ENCODE data around the gene ZNF398. TPM values are rescaled to one million over a fixed set of nuclear protein-coding genes. Genes with fewer than 3 reads are reported as not detected.

Gene ZNF398, protein sequence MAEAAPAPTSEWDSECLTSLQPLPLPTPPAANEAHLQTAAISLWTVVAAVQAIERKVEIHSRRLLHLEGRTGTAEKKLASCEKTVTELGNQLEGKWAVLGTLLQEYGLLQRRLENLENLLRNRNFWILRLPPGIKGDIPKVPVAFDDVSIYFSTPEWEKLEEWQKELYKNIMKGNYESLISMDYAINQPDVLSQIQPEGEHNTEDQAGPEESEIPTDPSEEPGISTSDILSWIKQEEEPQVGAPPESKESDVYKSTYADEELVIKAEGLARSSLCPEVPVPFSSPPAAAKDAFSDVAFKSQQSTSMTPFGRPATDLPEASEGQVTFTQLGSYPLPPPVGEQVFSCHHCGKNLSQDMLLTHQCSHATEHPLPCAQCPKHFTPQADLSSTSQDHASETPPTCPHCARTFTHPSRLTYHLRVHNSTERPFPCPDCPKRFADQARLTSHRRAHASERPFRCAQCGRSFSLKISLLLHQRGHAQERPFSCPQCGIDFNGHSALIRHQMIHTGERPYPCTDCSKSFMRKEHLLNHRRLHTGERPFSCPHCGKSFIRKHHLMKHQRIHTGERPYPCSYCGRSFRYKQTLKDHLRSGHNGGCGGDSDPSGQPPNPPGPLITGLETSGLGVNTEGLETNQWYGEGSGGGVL
- polyA plus RNA-seq (2012; ENCODE audit: insufficient read depth, insufficient read length, low read depth), result 8.9 TPM

DNA sequence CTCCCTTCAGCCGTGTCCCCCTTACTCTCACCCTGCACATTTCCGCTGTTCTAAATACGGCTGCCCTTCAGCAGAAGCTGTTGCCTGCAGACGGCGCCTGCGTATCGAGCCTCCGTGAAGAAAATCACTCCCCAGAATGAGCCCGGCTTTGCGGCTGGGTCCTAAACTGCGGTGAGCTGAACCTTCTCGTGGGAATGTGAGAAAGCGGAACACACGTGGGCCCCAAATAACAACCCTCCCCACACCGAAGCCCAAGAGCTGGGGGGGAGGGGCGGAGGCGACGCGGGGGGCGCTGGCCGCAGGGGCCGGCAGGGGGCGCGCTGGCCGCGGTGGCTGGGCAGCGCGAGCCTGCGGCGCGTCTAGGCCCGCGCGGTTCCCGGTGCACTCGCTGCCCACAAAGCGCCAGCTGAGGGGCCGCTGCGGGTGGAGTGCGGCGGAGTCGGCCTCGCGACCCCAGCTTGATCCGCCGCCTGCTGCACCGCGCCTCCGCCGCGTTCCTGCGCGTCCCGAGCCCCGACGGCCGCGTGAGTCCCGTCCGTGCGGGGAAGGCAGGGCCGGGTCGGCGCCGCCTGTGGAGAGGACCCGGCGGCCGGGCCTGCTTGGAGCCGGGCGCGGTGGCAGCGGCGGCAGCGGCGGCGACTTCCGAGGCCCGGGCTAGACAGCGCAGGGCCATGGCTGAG is at the start of gene ZNF398:
ZNF398 (plus strand) TSS at position 382 of the 680 bp plus-strand sequence; CDS start at position 672, 290 bp downstream.
- DNase-seq, result peak; percentile 83
- H3K4me1 ChIP-seq, result no peaks in the 10 kb centered on the region
- H3K4me3 ChIP-seq (ENCODE audit: low read depth, low read length), result peak within 1 kb of the TSS; percentile 97
- H3K27me3 ChIP-seq, result no peaks in the 10 kb centered on the region
- TF ChIP-seq, protein P1, sequence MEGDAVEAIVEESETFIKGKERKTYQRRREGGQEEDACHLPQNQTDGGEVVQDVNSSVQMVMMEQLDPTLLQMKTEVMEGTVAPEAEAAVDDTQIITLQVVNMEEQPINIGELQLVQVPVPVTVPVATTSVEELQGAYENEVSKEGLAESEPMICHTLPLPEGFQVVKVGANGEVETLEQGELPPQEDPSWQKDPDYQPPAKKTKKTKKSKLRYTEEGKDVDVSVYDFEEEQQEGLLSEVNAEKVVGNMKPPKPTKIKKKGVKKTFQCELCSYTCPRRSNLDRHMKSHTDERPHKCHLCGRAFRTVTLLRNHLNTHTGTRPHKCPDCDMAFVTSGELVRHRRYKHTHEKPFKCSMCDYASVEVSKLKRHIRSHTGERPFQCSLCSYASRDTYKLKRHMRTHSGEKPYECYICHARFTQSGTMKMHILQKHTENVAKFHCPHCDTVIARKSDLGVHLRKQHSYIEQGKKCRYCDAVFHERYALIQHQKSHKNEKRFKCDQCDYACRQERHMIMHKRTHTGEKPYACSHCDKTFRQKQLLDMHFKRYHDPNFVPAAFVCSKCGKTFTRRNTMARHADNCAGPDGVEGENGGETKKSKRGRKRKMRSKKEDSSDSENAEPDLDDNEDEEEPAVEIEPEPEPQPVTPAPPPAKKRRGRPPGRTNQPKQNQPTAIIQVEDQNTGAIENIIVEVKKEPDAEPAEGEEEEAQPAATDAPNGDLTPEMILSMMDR (IDR thresholded peaks at IDR 0.05; ENCODE audit: low read depth, low read length), result peak; percentile 37; the same call in 1 of the 2 replicates
- peaks cover 7% of the 10 kb centered on the region for H3K36me3 ChIP-seq
- no peaks in the 10 kb centered on the region for H3K9me3 ChIP-seq

DNA sequence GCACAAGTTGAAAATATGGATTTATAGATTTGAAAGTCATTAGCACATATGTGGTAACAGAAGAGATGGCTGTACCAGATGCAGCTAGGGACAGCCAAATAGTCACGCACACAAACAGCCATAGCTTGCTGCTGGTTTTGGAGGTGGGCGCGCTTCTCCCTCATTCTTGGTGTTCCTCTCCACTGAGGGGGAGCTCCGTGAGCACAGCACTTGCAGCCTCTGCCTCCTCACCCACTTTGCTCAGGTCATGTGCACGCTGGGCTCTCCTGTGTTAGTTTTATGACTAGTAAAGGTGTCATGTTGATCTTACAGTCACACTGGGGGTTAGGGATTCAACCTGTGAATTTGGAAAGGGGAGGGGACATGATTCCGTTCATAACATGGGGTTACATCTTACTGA is 48.2 kb upstream of the ZNF398 start:
- Histone ChIP-seq H3K9me3 (no peaks in the 10 kb centered on the region), H3K4me3 (ENCODE audit: low read depth, low read length) (no peak overlapping the region), H3K27me3 (no peaks in the 10 kb centered on the region; the same call in 1 of the 2 replicates), H3K36me3 (no peaks in the 10 kb centered on the region), H3K4me1 (no peaks in the 10 kb centered on the region)
- DNase-seq, result no peak
- TF ChIP-seq, protein P1 (IDR thresholded peaks at IDR 0.05; ENCODE audit: low read depth, low read length), result no peak

DNA sequence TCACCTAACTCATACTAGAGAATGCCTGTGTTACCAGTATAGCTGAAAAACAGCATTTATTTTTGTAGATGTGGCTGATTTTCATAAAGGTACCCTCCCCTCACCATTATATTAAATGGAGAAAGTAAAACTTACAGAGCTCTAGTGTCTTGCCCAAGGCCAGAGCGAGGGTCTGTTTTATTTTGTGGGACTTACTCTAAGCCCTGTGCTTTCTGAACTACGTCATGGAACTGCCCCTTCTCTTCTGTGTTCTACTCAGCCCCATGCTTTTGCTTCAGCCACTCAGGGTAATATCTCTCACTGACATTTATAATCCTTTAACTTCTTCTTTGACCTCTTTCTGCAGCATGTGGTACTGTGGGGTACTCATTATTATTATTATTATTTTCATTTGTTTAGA is 46.4 kb upstream of the ZNF398 start:
- Histone ChIP-seq H3K36me3 (no peaks in the 10 kb centered on the region), H3K27me3 (no peaks in the 10 kb centered on the region; the same call in 1 of the 2 replicates), H3K9me3 (no peaks in the 10 kb centered on the region), H3K4me3 (ENCODE audit: low read depth, low read length) (no peak overlapping the region), H3K4me1 (no peaks in the 10 kb centered on the region)
- TF ChIP-seq, protein P1 (IDR thresholded peaks at IDR 0.05; ENCODE audit: low read depth, low read length), result 0 out of 2 replicates have a peak, but pooled peaks have one; percentile 3
- DNase-seq, result no peak

DNA sequence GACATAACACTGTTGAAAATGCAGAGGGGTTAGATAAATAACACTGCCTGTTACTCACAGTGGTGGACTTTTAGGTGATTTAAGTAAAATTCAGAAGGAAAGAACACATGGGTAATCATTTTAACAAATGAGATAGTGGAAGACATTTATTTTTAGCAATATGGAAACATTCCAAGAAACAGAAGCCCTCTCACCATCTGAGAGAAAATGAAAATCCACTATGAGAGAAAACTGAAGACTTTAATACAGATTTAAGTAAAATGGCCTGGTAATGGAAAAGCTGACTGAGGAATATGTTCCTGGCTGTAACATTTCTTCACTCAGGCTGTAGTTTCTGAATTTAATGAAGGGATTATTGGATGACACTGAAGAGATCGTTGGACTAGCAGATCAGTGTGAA is 44.6 kb upstream of the ZNF398 start:
- H3K9me3 ChIP-seq, result no peaks in the 10 kb centered on the region
- no peaks in the 10 kb centered on the region for H3K4me1 ChIP-seq
- TF ChIP-seq, protein P1 (IDR thresholded peaks at IDR 0.05; ENCODE audit: low read depth, low read length), result no peak
- no peaks in the 10 kb centered on the region; the same call in 1 of the 2 replicates for H3K27me3 ChIP-seq
- no peak for DNase-seq
- H3K36me3 ChIP-seq, result no peaks in the 10 kb centered on the region
- H3K4me3 ChIP-seq (ENCODE audit: low read depth, low read length), result no peak overlapping the region

DNA sequence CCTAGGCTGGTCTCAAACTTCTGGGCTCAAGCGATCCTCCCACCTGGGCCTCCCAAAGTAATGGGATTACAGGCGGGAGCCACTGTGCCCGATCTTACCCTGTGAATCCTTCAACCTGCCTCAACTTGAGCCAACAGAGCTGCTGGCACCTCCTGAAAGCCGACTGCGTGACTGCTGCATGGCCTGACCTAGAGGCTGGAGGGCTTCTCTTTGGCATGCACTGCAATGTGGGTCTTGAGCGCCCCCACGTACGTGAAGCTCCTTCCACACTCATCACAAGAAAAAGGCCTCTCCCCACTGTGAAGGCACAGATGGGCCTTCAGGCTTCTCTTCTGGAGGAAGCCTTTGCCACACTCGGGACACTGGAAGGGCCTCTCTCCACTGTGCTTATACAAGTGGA is 43.8 kb upstream of the ZNF398 start:
- Histone ChIP-seq H3K9me3 (no peaks in the 10 kb centered on the region), H3K4me1 (no peaks in the 10 kb centered on the region), H3K36me3 (no peaks in the 10 kb centered on the region), H3K4me3 (ENCODE audit: low read depth, low read length) (no peak overlapping the region), H3K27me3 (no peaks in the 10 kb centered on the region; the same call in 1 of the 2 replicates)
- no peak for DNase-seq
- TF ChIP-seq, protein P1 (IDR thresholded peaks at IDR 0.05; ENCODE audit: low read depth, low read length), result no peak
